Measurements from ENCODE around the gene GSTA4. TPM values are rescaled to one million over a fixed set of nuclear protein-coding genes. Genes with fewer than 3 reads are reported as not detected.

Gene GSTA4
- total and polyA plus RNA-seq, 2 of the 8 experiments (the other 6 are each of a cell fraction or from before 2014, with no cell fraction given) = 13.9 to 21.6 TPM

DNA sequence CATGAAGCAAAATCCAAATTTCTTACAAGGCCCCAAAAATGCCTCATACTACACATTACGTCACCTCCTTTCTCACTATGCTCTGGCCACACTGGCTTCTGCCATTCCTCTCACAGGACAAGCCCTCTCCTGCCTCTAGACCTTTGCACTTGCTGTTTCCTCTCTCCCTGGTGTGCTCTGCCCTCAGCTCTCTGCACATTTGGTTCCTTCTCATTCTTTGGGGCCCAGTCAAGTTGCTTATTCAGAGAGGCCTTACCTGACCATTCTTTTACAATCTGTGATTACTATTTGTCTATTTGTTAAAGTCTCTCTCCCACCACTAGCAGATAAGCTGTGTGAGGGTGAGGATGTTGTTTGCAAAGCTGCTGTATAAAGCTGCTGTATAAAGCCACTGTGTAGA, 15.4 kb upstream of the GSTA4 start:
- no peak overlapping the region for H3K27ac ChIP-seq (ENCODE audit: low read depth, low read length)
- no peak overlapping the region for H4K91ac ChIP-seq (replicated peaks; ENCODE audit: insufficient read length, low read length)
- no peak overlapping the region for H2BK120ac ChIP-seq (replicated peaks; ENCODE audit: low read depth, low read length)
- no peaks in the 10 kb centered on the region for H4K20me1 ChIP-seq (replicated peaks in 1 of 2; ENCODE audit: control insufficient read depth in 1 of 2, insufficient read depth in 2 of 2, low read length in 2 of 2)
- H4K5ac ChIP-seq (ENCODE audit: insufficient read length, low read depth, low read length) = no peak overlapping the region
- H4K8ac ChIP-seq (ENCODE audit: extremely low read depth, insufficient read depth, low read length) = no peak overlapping the region
- ChIA-PET POLR2A (ENCODE audit: partially characterized antibody) (no interaction called here), CTCF (ENCODE audit: partially characterized antibody) (interaction anchor here (1.0 to 3.6 kb wide), 4 partner anchors 11 to 33 kb away, joined by 3 to 20 read pairs (median 3); partner anchors contain the start of gene GSTA4)
- H3K14ac ChIP-seq (ENCODE audit: insufficient read length) = no peak overlapping the region
- no peak overlapping the region for H3K18ac ChIP-seq (ENCODE audit: extremely low read depth, low read length)
- no peak for DNase-seq (ENCODE audit: low read depth in 1 of 2, low spot score in 2 of 2)
- H3K4me3 ChIP-seq (ENCODE audit: extremely low read depth in 1 of 4, insufficient read depth in 2 of 4, low read depth in 3 of 4, low read length in 4 of 4) = no peak overlapping the region
- peaks cover 2 to 32% (median 8%) of the 10 kb centered on the region in 4 experiments; a peak in 6 of 8 replicates for H3K36me3 ChIP-seq (ENCODE audit: control insufficient read depth in 2 of 4, insufficient read depth in 4 of 4, low read length in 3 of 4)
- H3K79me2 ChIP-seq (ENCODE audit: control insufficient read depth in 1 of 2, insufficient read depth in 2 of 2, low read length in 2 of 2) = no peaks in the 10 kb centered on the region
- no peak overlapping the region for H2BK5ac ChIP-seq (ENCODE audit: low read depth, low read length)
- no peak overlapping the region for H2BK20ac ChIP-seq (ENCODE audit: low read length)
- no peaks in the 10 kb centered on the region for H3K9me3 ChIP-seq (ENCODE audit: insufficient read depth in 2 of 2, low read depth in 1 of 2, low read length in 1 of 2)
- no peak overlapping the region for H3K23ac ChIP-seq (ENCODE audit: insufficient read length)
- H3K56ac ChIP-seq (replicated peaks; ENCODE audit: insufficient read length, low read depth, low read length) = no peak overlapping the region
- no peaks in the 10 kb centered on the region for H3K23me2 ChIP-seq (ENCODE audit: low read depth, low read length)
- no peak overlapping the region for H3K4me2 ChIP-seq (ENCODE audit: insufficient read depth in 1 of 2, low read depth in 2 of 2, low read length in 2 of 2)
- H3K27me3 ChIP-seq (replicated peaks in 1 of 4; ENCODE audit: control insufficient read depth in 3 of 4, extremely low read depth in 1 of 4, insufficient read depth in 3 of 4, low read length in 3 of 4) = no peaks in the 10 kb centered on the region
- H2BK15ac ChIP-seq (ENCODE audit: low read length) = no peak overlapping the region
- no peak overlapping the region for H2AFZ ChIP-seq (ENCODE audit: low read length)
- H3K9ac ChIP-seq (replicated peaks in 1 of 4; ENCODE audit: extremely low read depth in 1 of 4, low read depth in 3 of 4, low read length in 3 of 4) = no peak overlapping the region
- WGBS, 2 experiments (ENCODE audit: extremely low coverage in 1 of 2, insufficient coverage in 1 of 2, insufficient read length in 1 of 2, insufficient replicate concordance in 2 of 2, low coverage in 1 of 2, low lambda C conversion rate in 2 of 2, missing lambda C conversion rate in 1 of 2) = 91% methylated on average over 1 of the region's 1 CpG; no CpG with 5 or more reads in 1 of the 2 experiments
- no peak for FAIRE-seq
- H2AK5ac ChIP-seq (ENCODE audit: low read depth, low read length) = no peak overlapping the region
- H3K4ac ChIP-seq (replicated peaks; ENCODE audit: insufficient read length, low read depth, low read length) = no peak overlapping the region
- no peaks in the 10 kb centered on the region for H3K79me1 ChIP-seq (ENCODE audit: low read depth, low read length)
- no peaks in the 10 kb centered on the region for H3K4me1 ChIP-seq (replicated peaks in 1 of 4; ENCODE audit: control insufficient read depth in 3 of 4, insufficient read depth in 4 of 4, low read length in 3 of 4)
- H2BK12ac ChIP-seq (ENCODE audit: low read depth, low read length) = no peak overlapping the region
- no peak for TF ChIP-seq JUN (IDR thresholded peaks at IDR 0.05; ENCODE audit: low read depth, low read length)
- no peak for TF ChIP-seq CEBPB (IDR thresholded peaks at IDR 0.05; ENCODE audit: low read depth, low read length)
- TF ChIP-seq BRCA1 (IDR thresholded peaks at IDR 0.05; ENCODE audit: low read depth, low read length) = no peak
- no peak for TF ChIP-seq TAF1 (IDR thresholded peaks at IDR 0.05; ENCODE audit: low read depth, low read length)
- TF ChIP-seq TBP (IDR thresholded peaks at IDR 0.05; ENCODE audit: low read depth, low read length) = no peak
- TF ChIP-seq GTF2F1 (IDR thresholded peaks at IDR 0.05; ENCODE audit: borderline replicate concordance, low read depth, low read length) = no peak
- no peak for TF ChIP-seq SP2 (IDR thresholded peaks at IDR 0.05; ENCODE audit: low read length)
- TF ChIP-seq ASH2L (IDR thresholded peaks at IDR 0.05; ENCODE audit: low read length) = no peak
- TF ChIP-seq EP300 (IDR thresholded peaks at IDR 0.05; ENCODE audit: borderline replicate concordance in 1 of 2, low read depth in 2 of 2, low read length in 2 of 2) = no peak
- TF ChIP-seq BACH1 (IDR thresholded peaks at IDR 0.05; ENCODE audit: low read length) = no peak
- TF ChIP-seq KDM5A (IDR thresholded peaks at IDR 0.05; ENCODE audit: low read length) = no peak
- TF ChIP-seq, protein P1, sequence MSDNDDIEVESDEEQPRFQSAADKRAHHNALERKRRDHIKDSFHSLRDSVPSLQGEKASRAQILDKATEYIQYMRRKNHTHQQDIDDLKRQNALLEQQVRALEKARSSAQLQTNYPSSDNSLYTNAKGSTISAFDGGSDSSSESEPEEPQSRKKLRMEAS (IDR thresholded peaks at IDR 0.05) = no peak
- no peak for TF ChIP-seq SAP30 (IDR thresholded peaks at IDR 0.05; ENCODE audit: insufficient read depth, insufficient replicate concordance, low read length)
- TF ChIP-seq, protein P2, sequence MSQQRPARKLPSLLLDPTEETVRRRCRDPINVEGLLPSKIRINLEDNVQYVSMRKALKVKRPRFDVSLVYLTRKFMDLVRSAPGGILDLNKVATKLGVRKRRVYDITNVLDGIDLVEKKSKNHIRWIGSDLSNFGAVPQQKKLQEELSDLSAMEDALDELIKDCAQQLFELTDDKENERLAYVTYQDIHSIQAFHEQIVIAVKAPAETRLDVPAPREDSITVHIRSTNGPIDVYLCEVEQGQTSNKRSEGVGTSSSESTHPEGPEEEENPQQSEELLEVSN (IDR thresholded peaks at IDR 0.05) = no peak
- TF ChIP-seq CREB1 (IDR thresholded peaks at IDR 0.05) = no peak

All from H1 (cell line).